Right lobe of liver (tissue), 6 donors: Measurements from ENCODE around the gene DDA1. TPM values are rescaled to one million over a fixed set of nuclear protein-coding genes. Genes with fewer than 3 reads are reported as not detected.
"Not testable (repeated sequence)": the region's sequence is repeated elsewhere in the genome, so short reads cannot be mapped to it uniquely, and the experiment has no call there.

Source experiments
- ATAC-seq, 4 donors: fragments of 200-7000 bp; cut with Tn5 transposase; one replicate each; pipeline ENCODE4 v1.9.1; 2020; ENCODE audit warnings: mild to moderate bottlenecking in 4 of 4, moderate library complexity in 4 of 4
- DNase-seq, 3 donors: peaks; one replicate each; pipeline ENCODE4 v3.0.0-alpha.2; 2020
- H3K27ac ChIP-seq, 3 donors: fragments of 200-600 bp; one replicate each; pipeline ENCODE4 v1.8.0; 2022
- H3K27me3 ChIP-seq, 2 donors: fragments of 200-600 bp; one replicate each; pipeline ENCODE4 v1.8.0; 2022
- H3K36me3 ChIP-seq, 4 donors: fragments of 200-600 bp; sonication (generic) in 1 of 4; one replicate each; pipeline versions ENCODE4 v1.5.1 to v1.8.0; 2017 to 2022; ENCODE audit warnings: control low read depth in 1 of 4
- H3K4me1 ChIP-seq, 4 donors: fragments of 200-600 bp; sonication (generic) in 1 of 4; one replicate each; pipeline versions ENCODE4 v1.5.1 to v1.8.0; 2017 to 2022; ENCODE audit warnings: control low read depth in 1 of 4
- H3K4me3 ChIP-seq, 3 donors: fragments of 200-600 bp; one replicate each; pipeline ENCODE4 v1.8.0; 2022
- H3K9me3 ChIP-seq, 4 donors: fragments of 200-600 bp; sonication (generic) in 1 of 4; one replicate each; pipeline versions ENCODE4 v1.5.1 to v1.8.0; 2017 to 2022; ENCODE audit warnings: control low read depth in 1 of 4
- CTCF ChIP-seq, 4 donors: fragments of 200-600 bp in 3 of 4; fragments of 450-650 bp in 1 of 4; IDR thresholded peaks; one replicate each; pipeline versions ENCODE4 v1.5.1 to v1.8.0; 2016 to 2022; ENCODE audit warnings: antibody characterized with exemption in 4 of 4, mild to moderate bottlenecking in 2 of 4
- POLR2A ChIP-seq: fragments of 450-650 bp; IDR thresholded peaks from one replicate; pipeline ENCODE4 v1.6.1; 2017; ENCODE audit warnings: antibody characterized with exemption, mild to moderate bottlenecking
- WGBS: methylation state at CpG from one replicate; pipeline ENCODE4 v1.1.6; 2018; ENCODE audit warnings: low coverage, low lambda C conversion rate; ENCODE audit not compliant: insufficient coverage; ENCODE audit errors: missing lambda C conversion rate; 5-methylcytosine and 5-hydroxymethylcytosine counted together
- intact Hi-C, 2 donors: fragments of 100-400 bp; cut with DNase I; formaldehyde crosslinking; loops; one replicate each; pipeline versions ENCODE4 v1.11.2 to v1.14.1; 2022
- total RNA-seq, 6 experiments: library from RNA; depleted of rRNA in 2 of 6; stranded (reverse); fragments of >200 nt in 2 of 6; fragmentation: NEBNext Ultra II Directional in 3 of 6; extraction: Animal tissue kit (Norgen Biotek cat#: 25700) in 3 of 6; gene quantifications; one replicate each; pipeline versions ENCODE4 v1.1.0 to v1.2.4, GENCODE V29; 2016 to 2023
- donor health status: DM: no; HTN: yes; CAD: no.
- donor health status: DM: no; HTN: no; CAD: no.
- donor health status: DM: no; HTN: no; CAD: no.
- donor health status: DM: no; HTN: yes; CAD: no.
- donor health status: DM: no; HTN: yes; CAD: no.

Gene DDA1
- total RNA-seq, 6 experiments from 2014 or later = 10.4 to 23.4 (median 14.1) TPM

- H3K4me1 ChIP-seq = peaks cover 0 to 6% (median 3%) of the 10 kb centered on the region in 4 donors
- H3K27ac ChIP-seq = peak within 1 kb of the TSS in 2 of 3 donors; percentile 45 to 65
- H3K27me3 ChIP-seq = no peaks in the 10 kb centered on the region
- H3K9me3 ChIP-seq = no peaks in the 10 kb centered on the region
- H3K36me3 ChIP-seq = peaks cover 0 to 11% (median 2%) of the 10 kb centered on the region in 4 donors
- intact Hi-C loops = no loop called here
- peak within 1 kb of the TSS; percentile 80 to 89 (median 87) for H3K4me3 ChIP-seq
- ATAC-seq (peak; percentile 95 to 97 (median 96)), DNase-seq (peak; percentile 92 to 97 (median 94))
- under 1% methylated on average over 27 of the region's 27 CpGs for WGBS
- TF ChIP-seq CTCF (IDR thresholded peaks at IDR 0.05) = no peak
- peak; percentile 43 for TF ChIP-seq POLR2A
Observed at GRCh38 chr19:17266975-17267788, 42.2 kb upstream of the DDA1 start, which contains the start of gene BABAM1. Gene BABAM1 (plus strand): TSS chr19:17267443. CDS start chr19:17268807, 1,364 bp downstream.

GRCh38 chr19:17268754-17269153 is 40.6 kb upstream of the DDA1 start:
- no peak overlapping the region for H3K4me3 ChIP-seq
- no peak for ATAC-seq
- no peak overlapping the region for H3K27ac ChIP-seq
- DNase-seq = no peak
- no peaks in the 10 kb centered on the region for H3K9me3 ChIP-seq
- H3K27me3 ChIP-seq = no peaks in the 10 kb centered on the region
- H3K4me1 ChIP-seq = peaks cover 0 to 6% (median 3%) of the 10 kb centered on the region in 4 donors
- no peak for TF ChIP-seq POLR2A
- TF ChIP-seq CTCF (IDR thresholded peaks at IDR 0.05) = no peak
- intact Hi-C loops = no loop called here
- 88% methylated on average over 6 of the region's 13 CpGs for WGBS
- peaks cover 0 to 11% (median 2%) of the 10 kb centered on the region in 4 donors for H3K36me3 ChIP-seq

- H3K9me3 ChIP-seq, H3K4me1 ChIP-seq, H3K4me3 ChIP-seq, H3K27ac ChIP-seq, DNase-seq, ATAC-seq, intact Hi-C loops, H3K27me3 ChIP-seq: not testable (repeated sequence)
- peaks cover 0 to 33% (median 4%) of the 10 kb centered on the region in 4 donors for H3K36me3 ChIP-seq
- WGBS = 93% methylated on average over 2 of the region's 3 CpGs
Observed at GRCh38 chr19:17274892-17275291, 34.5 kb upstream of the DDA1 start.

GRCh38 chr19:17275441-17276175 is 33.8 kb upstream of the DDA1 start:
- Histone ChIP-seq H3K4me1 (no peaks in the 10 kb centered on the region), H3K27ac (no peak overlapping the region), H3K27me3 (no peaks in the 10 kb centered on the region), H3K36me3 (peaks cover 0 to 33% (median 4%) of the 10 kb centered on the region in 4 donors), H3K4me3 (no peak overlapping the region), H3K9me3 (no peaks in the 10 kb centered on the region)
- TF ChIP-seq POLR2A (no peak), CTCF (IDR thresholded peaks at IDR 0.05) (no peak)
- WGBS = 89% methylated on average over 12 of the region's 19 CpGs
- DNase-seq = no peak
- intact Hi-C loops = no loop called here
- ATAC-seq = no peak

- ATAC-seq = no peak
- no peak for TF ChIP-seq CTCF (IDR thresholded peaks at IDR 0.05)
- no peak for TF ChIP-seq POLR2A
- 71% methylated on average over 3 of the region's 3 CpGs for WGBS
- Histone ChIP-seq H3K4me3 (no peak overlapping the region), H3K4me1 (peaks cover 0 to 14% (median 6%) of the 10 kb centered on the region in 4 donors), H3K36me3 (peaks cover 0 to 16% (median 0%) of the 10 kb centered on the region in 4 donors), H3K9me3 (no peaks in the 10 kb centered on the region), H3K27me3 (no peaks in the 10 kb centered on the region), H3K27ac (no peak overlapping the region)
- DNase-seq = no peak
- intact Hi-C loops = no loop called here
Observed at GRCh38 chr19:17279436-17279835, 29.9 kb upstream of the DDA1 start.
